ENCODE measurements around the gene SMPD3. TPM values are rescaled to one million over a fixed set of nuclear protein-coding genes. Genes with fewer than 3 reads are reported as not detected.

Gene SMPD3
- total and polyA plus RNA-seq, 2 donors (not counting 3 experiments of a cell fraction or from before 2014, with no cell fraction given): not detected

DNA sequence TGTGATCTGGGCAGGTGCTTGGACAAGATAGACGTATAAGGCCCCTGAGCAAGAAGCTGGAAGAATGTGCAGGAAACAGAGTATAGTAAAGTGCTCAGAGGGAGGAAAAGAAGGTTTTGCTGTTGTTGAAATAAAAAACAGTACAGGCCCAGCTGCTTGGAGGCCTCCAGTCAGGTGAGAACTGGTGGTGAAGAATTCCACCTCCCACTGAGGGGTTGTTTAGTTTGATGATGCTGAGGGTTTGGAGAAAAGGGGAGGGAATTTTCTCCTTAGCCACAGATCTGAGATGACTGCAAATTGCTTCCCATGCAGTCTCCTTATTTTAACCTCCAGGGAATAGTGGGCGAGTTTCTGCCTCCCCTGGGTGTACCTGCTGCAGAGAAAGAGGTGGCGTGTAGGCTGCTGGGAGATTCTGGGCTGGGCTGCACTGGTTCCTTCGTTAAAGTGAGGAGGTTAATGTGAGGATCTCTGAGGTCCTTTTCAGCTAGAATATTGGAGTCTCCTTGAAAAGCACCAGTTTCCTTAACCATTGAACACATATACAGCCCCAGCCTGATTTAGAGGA is 25.8 kb downstream of the SMPD3 start:
- Histone ChIP-seq H3K27me3 (ENCODE audit: control insufficient read depth in 2 of 2, insufficient read depth in 2 of 2, low read length in 2 of 2) (peaks cover 1 to 5% of the 10 kb centered on the region in 2 experiments), H3K4me2 (ENCODE audit: insufficient read depth, low read length) (no peak overlapping the region), H4K20me1 (replicated peaks; ENCODE audit: control insufficient read depth, extremely low read depth, insufficient read depth, low read length) (no peaks in the 10 kb centered on the region), H3K4me3 (replicated peaks in 1 of 3; ENCODE audit: insufficient read depth in 1 of 3, low read depth in 1 of 3, low read length in 3 of 3) (no peak overlapping the region), H3K36me3 (ENCODE audit: control insufficient read depth in 2 of 2, extremely low read depth in 1 of 2, insufficient read depth in 2 of 2, low read length in 2 of 2) (no peaks in the 10 kb centered on the region), H3K4me1 (ENCODE audit: control insufficient read depth, extremely low read depth, insufficient read depth, low read length) (no peaks in the 10 kb centered on the region), H2AFZ (ENCODE audit: low read depth, low read length) (no peak overlapping the region), H3K27ac (ENCODE audit: insufficient read depth, low read depth, low read length) (no peak overlapping the region), H3K9me3 (replicated peaks; ENCODE audit: control insufficient read depth, insufficient read depth, low read length) (no peaks in the 10 kb centered on the region), H3K9me1 (replicated peaks; ENCODE audit: control insufficient read depth, extremely low read depth, insufficient read depth, low read length) (no peaks in the 10 kb centered on the region), H3K79me2 (ENCODE audit: control insufficient read depth, insufficient read depth, low read length) (no peaks in the 10 kb centered on the region), H3K9ac (replicated peaks; ENCODE audit: extremely low read depth, insufficient read depth, low read length) (no peak overlapping the region)
- no peak for DNase-seq (ENCODE audit: low read depth, low spot score)
- ChIA-PET CTCF (interaction anchor here (1.6 kb wide), 1 partner anchor 21 kb away, joined by 3 read pairs; no protein-coding TSS in a partner anchor), POLR2A (no interaction called here)
- TF ChIP-seq, protein P1, sequence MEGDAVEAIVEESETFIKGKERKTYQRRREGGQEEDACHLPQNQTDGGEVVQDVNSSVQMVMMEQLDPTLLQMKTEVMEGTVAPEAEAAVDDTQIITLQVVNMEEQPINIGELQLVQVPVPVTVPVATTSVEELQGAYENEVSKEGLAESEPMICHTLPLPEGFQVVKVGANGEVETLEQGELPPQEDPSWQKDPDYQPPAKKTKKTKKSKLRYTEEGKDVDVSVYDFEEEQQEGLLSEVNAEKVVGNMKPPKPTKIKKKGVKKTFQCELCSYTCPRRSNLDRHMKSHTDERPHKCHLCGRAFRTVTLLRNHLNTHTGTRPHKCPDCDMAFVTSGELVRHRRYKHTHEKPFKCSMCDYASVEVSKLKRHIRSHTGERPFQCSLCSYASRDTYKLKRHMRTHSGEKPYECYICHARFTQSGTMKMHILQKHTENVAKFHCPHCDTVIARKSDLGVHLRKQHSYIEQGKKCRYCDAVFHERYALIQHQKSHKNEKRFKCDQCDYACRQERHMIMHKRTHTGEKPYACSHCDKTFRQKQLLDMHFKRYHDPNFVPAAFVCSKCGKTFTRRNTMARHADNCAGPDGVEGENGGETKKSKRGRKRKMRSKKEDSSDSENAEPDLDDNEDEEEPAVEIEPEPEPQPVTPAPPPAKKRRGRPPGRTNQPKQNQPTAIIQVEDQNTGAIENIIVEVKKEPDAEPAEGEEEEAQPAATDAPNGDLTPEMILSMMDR (IDR thresholded peaks at IDR 0.05; ENCODE audit: extremely low read depth in 1 of 2, insufficient read depth in 1 of 2, low read depth in 1 of 2, low read length in 2 of 2): no peak
- TF ChIP-seq JUN (IDR thresholded peaks at IDR 0.05; ENCODE audit: borderline replicate concordance, insufficient read depth, insufficient read length, low read depth): no peak
- TF ChIP-seq FOS (IDR thresholded peaks at IDR 0.05; ENCODE audit: borderline replicate concordance, insufficient read depth, low read length): no peak
- no TSS peak for BruUV-seq (replicated peaks)
- FAIRE-seq: no peak
- intact Hi-C loops (cut with micrococcal nuclease) (no loop called here), dilution Hi-C loops (cut with MboI; ENCODE audit: extremely low pct_ligation_motif_present, low sequenced_read_pairs) (no loop called here)

DNA sequence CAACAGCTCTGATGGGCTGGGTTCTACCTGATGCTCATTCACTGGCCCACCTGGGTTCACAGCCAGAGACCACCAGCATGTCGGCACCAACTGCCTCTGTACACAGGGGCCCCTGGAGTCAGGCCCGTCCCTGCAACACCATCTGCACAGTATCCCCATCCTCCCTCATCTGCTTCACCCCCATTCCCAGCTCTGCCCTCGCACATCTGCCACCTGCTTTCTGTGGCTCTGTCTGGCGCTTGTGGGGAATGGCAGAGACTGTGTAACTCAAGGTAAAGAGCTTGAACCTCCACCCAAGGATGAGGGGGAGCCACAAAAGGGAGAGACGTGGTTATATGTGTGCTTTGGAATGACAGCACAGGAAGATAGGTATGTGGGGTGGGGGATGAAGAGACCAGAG is 27.2 kb downstream of the SMPD3 start:
- ChIA-PET CTCF (no interaction called here), POLR2A (no interaction called here)
- DNase-seq (ENCODE audit: low read depth, low spot score) (no peak), FAIRE-seq (no peak)
- H3K4me2 ChIP-seq (ENCODE audit: insufficient read depth, low read length): no peak overlapping the region
- peaks cover 2 to 5% of the 10 kb centered on the region in 2 experiments for H3K27me3 ChIP-seq (ENCODE audit: control insufficient read depth in 2 of 2, insufficient read depth in 2 of 2, low read length in 2 of 2)
- H3K79me2 ChIP-seq (ENCODE audit: control insufficient read depth, insufficient read depth, low read length): no peaks in the 10 kb centered on the region
- H4K20me1 ChIP-seq (replicated peaks; ENCODE audit: control insufficient read depth, extremely low read depth, insufficient read depth, low read length): no peaks in the 10 kb centered on the region
- no peaks in the 10 kb centered on the region for H3K9me3 ChIP-seq (replicated peaks; ENCODE audit: control insufficient read depth, insufficient read depth, low read length)
- H2AFZ ChIP-seq (ENCODE audit: low read depth, low read length): no peak overlapping the region
- H3K27ac ChIP-seq (ENCODE audit: insufficient read depth, low read depth, low read length): no peak overlapping the region
- no peak overlapping the region for H3K4me3 ChIP-seq (replicated peaks in 1 of 3; ENCODE audit: insufficient read depth in 1 of 3, low read depth in 1 of 3, low read length in 3 of 3)
- BruUV-seq (replicated peaks): no TSS peak
- intact Hi-C loops (cut with micrococcal nuclease): no loop called here
- TF ChIP-seq, protein P1 (IDR thresholded peaks at IDR 0.05; ENCODE audit: extremely low read depth in 1 of 2, insufficient read depth in 1 of 2, low read depth in 1 of 2, low read length in 2 of 2): no peak
- TF ChIP-seq JUN (IDR thresholded peaks at IDR 0.05; ENCODE audit: borderline replicate concordance, insufficient read depth, insufficient read length, low read depth) (no peak), EZH2 (IDR thresholded peaks at IDR 0.05; ENCODE audit: borderline replicate concordance, low read depth, low read length, severe bottlenecking) (no peak), POLR2A (IDR thresholded peaks at IDR 0.05; ENCODE audit: low read depth, low read length) (no peak), MYC (IDR thresholded peaks at IDR 0.05; ENCODE audit: low read depth, low read length) (no peak), GATA2 (IDR thresholded peaks at IDR 0.05; ENCODE audit: insufficient read depth, insufficient read length, low read depth, low read length) (no peak), FOS (IDR thresholded peaks at IDR 0.05; ENCODE audit: borderline replicate concordance, insufficient read depth, low read length) (no peak), POLR2AphosphoS5 (IDR thresholded peaks at IDR 0.05; ENCODE audit: insufficient read depth, low read depth, low read length) (no peak)
- TF ChIP-seq, protein P2, sequence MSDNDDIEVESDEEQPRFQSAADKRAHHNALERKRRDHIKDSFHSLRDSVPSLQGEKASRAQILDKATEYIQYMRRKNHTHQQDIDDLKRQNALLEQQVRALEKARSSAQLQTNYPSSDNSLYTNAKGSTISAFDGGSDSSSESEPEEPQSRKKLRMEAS (IDR thresholded peaks at IDR 0.05; ENCODE audit: insufficient read depth, insufficient read length): no peak
- no peaks in the 10 kb centered on the region for H3K4me1 ChIP-seq (ENCODE audit: control insufficient read depth, extremely low read depth, insufficient read depth, low read length)
- no peaks in the 10 kb centered on the region for H3K9me1 ChIP-seq (replicated peaks; ENCODE audit: control insufficient read depth, extremely low read depth, insufficient read depth, low read length)
- no peaks in the 10 kb centered on the region for H3K36me3 ChIP-seq (ENCODE audit: control insufficient read depth in 2 of 2, extremely low read depth in 1 of 2, insufficient read depth in 2 of 2, low read length in 2 of 2)
- dilution Hi-C loops (cut with MboI; ENCODE audit: extremely low pct_ligation_motif_present, low sequenced_read_pairs): no loop called here
- no peak overlapping the region for H3K9ac ChIP-seq (replicated peaks; ENCODE audit: extremely low read depth, insufficient read depth, low read length)

Data from endothelial cell of umbilical vein (primary cell).